ENCODE measurements around the gene AMOTL1. TPM values are rescaled to one million over a fixed set of nuclear protein-coding genes. Genes with fewer than 3 reads are reported as not detected.

The AMOTL1 gene
- polyA plus RNA-seq, 1 of the 3 experiments (the other 2 are of a cell fraction) = 10.7 TPM

GRCh38 chr11:94793002-94793401 is 24.8 kb downstream of the AMOTL1 start:
- Histone ChIP-seq H3K27ac (ENCODE audit: low read depth in 2 of 2, low read length in 1 of 2) (peak overlapping the region; percentile 84 to 99), H3K4me3 (ENCODE audit: low read depth in 2 of 2, low read length in 1 of 2) (no peak overlapping the region), H2AFZ (ENCODE audit: low read depth) (no peak overlapping the region), H3F3A (replicated peaks; ENCODE audit: insufficient read depth) (peaks cover 28% of the 10 kb centered on the region), H3K9me3 (no peaks in the 10 kb centered on the region), H3K79me2 (ENCODE audit: insufficient read depth) (peaks cover 85% of the 10 kb centered on the region), H3K4me1 (ENCODE audit: control insufficient read depth in 1 of 2, insufficient read depth in 2 of 2, low read depth in 1 of 2, low read length in 1 of 2) (peaks cover 23 to 58% of the 10 kb centered on the region in 2 experiments), H3K4me2 (peak overlapping the region; percentile 73), H3K27me3 (ENCODE audit: insufficient read depth) (no peaks in the 10 kb centered on the region), H4K20me1 (ENCODE audit: insufficient read depth) (peaks cover 3% of the 10 kb centered on the region; the same call in 1 of the 2 replicates), H3K9ac (no peak overlapping the region; the same call in 1 of the 2 replicates), H3K36me3 (replicated peaks in 1 of 2; ENCODE audit: control insufficient read depth in 1 of 2, insufficient read depth in 2 of 2, low read length in 1 of 2) (peaks cover 7 to 8% of the 10 kb centered on the region in 2 experiments), H3K9me2 (no peaks in the 10 kb centered on the region)
- TF ChIP-seq REST (IDR thresholded peaks at IDR 0.05; ENCODE audit: low read depth, low read length) = no peak
- no peak for TF ChIP-seq RFX5 (IDR thresholded peaks at IDR 0.05; ENCODE audit: low read length)
- TF ChIP-seq ZBTB33 (IDR thresholded peaks at IDR 0.05; ENCODE audit: borderline replicate concordance, low read depth) = no peak
- TF ChIP-seq NFIC (IDR thresholded peaks at IDR 0.05; ENCODE audit: borderline replicate concordance) = no peak
- TF ChIP-seq MAX (IDR thresholded peaks at IDR 0.05; ENCODE audit: low read depth) = 0 out of 2 replicates have a peak, but pooled peaks have one; percentile 60
- TF ChIP-seq FOXM1 (IDR thresholded peaks at IDR 0.05; ENCODE audit: low read depth) = no peak
- TF ChIP-seq GABPA (IDR thresholded peaks at IDR 0.05; ENCODE audit: low read depth) = no peak
- no peak for TF ChIP-seq EP300 (IDR thresholded peaks at IDR 0.05; ENCODE audit: borderline replicate concordance in 1 of 2, low read depth in 1 of 2, low read length in 1 of 2)
- TF ChIP-seq CHD2 (IDR thresholded peaks at IDR 0.05; ENCODE audit: low read length, partially characterized antibody) = no peak
- no peak for TF ChIP-seq PBX3 (IDR thresholded peaks at IDR 0.05)
- TF ChIP-seq IRF3 (IDR thresholded peaks at IDR 0.05; ENCODE audit: low read depth, low read length) = no peak
- TF ChIP-seq USF1 (IDR thresholded peaks at IDR 0.05; ENCODE audit: borderline replicate concordance, low read depth) = peak; percentile 50; the same call in 1 of the 2 replicates
- TF ChIP-seq SMC3 (IDR thresholded peaks at IDR 0.05; ENCODE audit: low read depth, low read length) = no peak
- TF ChIP-seq TAF1 (IDR thresholded peaks at IDR 0.05; ENCODE audit: borderline replicate concordance, low read depth, low read length) = no peak
- no peak for TF ChIP-seq USF2 (IDR thresholded peaks at IDR 0.05; ENCODE audit: borderline replicate concordance, low read depth, low read length)
- no peak for TF ChIP-seq ELF1 (IDR thresholded peaks at IDR 0.05)
- TF ChIP-seq TCF12 (IDR thresholded peaks at IDR 0.05) = peak; percentile 28; the same call in 1 of the 2 replicates
- no peak for TF ChIP-seq NRF1 (IDR thresholded peaks at IDR 0.05; ENCODE audit: low read depth, low read length)
- TF ChIP-seq TEAD4 (IDR thresholded peaks at IDR 0.05; ENCODE audit: borderline replicate concordance, insufficient read depth) = no peak
- TF ChIP-seq MEF2A (IDR thresholded peaks at IDR 0.05; ENCODE audit: borderline replicate concordance, low read depth) = peak; percentile 43; the same call in 1 of the 2 replicates
- no peak for TF ChIP-seq GATA2 (CRISPR knock-in tag; IDR thresholded peaks at IDR 0.05)
- no peak for TF ChIP-seq MXI1 (IDR thresholded peaks at IDR 0.05; ENCODE audit: low read depth, low read length)
- TF ChIP-seq EZH2phosphoT487 (IDR thresholded peaks at IDR 0.05; ENCODE audit: borderline replicate concordance, low read depth) = no peak
- no peak for TF ChIP-seq RXRA (IDR thresholded peaks at IDR 0.05; ENCODE audit: borderline replicate concordance, low read depth)
- WGBS (ENCODE audit: low lambda C conversion rate) = 70% methylated on average over 2 of the region's 2 CpGs
- DNase-seq = no peak
- CTCF ChIA-PET = interaction anchor here (1.0 kb wide), 1 partner anchor 105 kb away, joined by 4 read pairs; no protein-coding TSS in a partner anchor
- POLR2A ChIA-PET = no interaction called here
